CD4-positive, alpha-beta T cell (primary cell): ENCODE measurements around the gene HPCAL4. TPM values are rescaled to one million over a fixed set of nuclear protein-coding genes. Genes with fewer than 3 reads are reported as not detected.
A peak's percentile ranks its signal among the peaks of the same experiment; 100 is the strongest.

Experiments
- ATAC-seq: fragments of 200-7000 bp; cut with Tn5 transposase; one replicate; pipeline ENCODE4 v1.10.0; 2022; ENCODE audit warnings: mild to moderate bottlenecking; ENCODE audit not compliant: poor library complexity
- CTCF ChIA-PET: fragments of 350-600 bp; sonication (Branson Sonifier 250); formaldehyde crosslinking; loops from one replicate; lab custom pipeline; 2021; ENCODE audit warnings: antibody characterized with exemption, inconsistent platforms; lab: Charles Lee
- POLR2A ChIA-PET: fragments of 350-600 bp; sonication (Branson Sonifier 250); formaldehyde crosslinking; loops from one replicate; lab custom pipeline; 2021; ENCODE audit warnings: antibody characterized with exemption, inconsistent platforms; lab: Charles Lee
- DNase-seq, 14 experiments: peaks; one replicate each; pipeline ENCODE4 v3.0.0-alpha.2; 2013 to 2020; ENCODE audit warnings: mixed read lengths in 2 of 14
- H3K27ac ChIP-seq, 2 donors: one replicate each; pipeline versions ENCODE4 v1.5.1 to v1.7.0; 2013; ENCODE audit warnings: low read length in 2 of 2, low read depth in 1 of 2, mild to moderate bottlenecking in 1 of 2
- H3K27me3 ChIP-seq, 2 experiments: 1 replicate in 1 of 2; 2 replicates in 1 of 2; pipeline versions ENCODE4 v1.6.1 to v1.7.0; 2013; ENCODE audit warnings: low read length in 2 of 2, control low read depth in 1 of 2, mild to moderate bottlenecking in 1 of 2, moderate library complexity in 1 of 2; ENCODE audit not compliant: insufficient read depth in 2 of 2, control insufficient read depth in 1 of 2
- H3K36me3 ChIP-seq: one replicate; pipeline ENCODE4 v1.6.1; 2013; ENCODE audit warnings: low read length, control low read depth; ENCODE audit not compliant: insufficient read depth
- H3K4me1 ChIP-seq: one replicate; pipeline ENCODE4 v1.6.1; 2013; ENCODE audit warnings: low read length, control low read depth; ENCODE audit not compliant: insufficient read depth
- H3K4me3 ChIP-seq: one replicate; pipeline ENCODE4 v1.5.1; 2013; ENCODE audit warnings: mild to moderate bottlenecking, low read length, moderate library complexity
- H3K9me3 ChIP-seq, 2 experiments: 1 replicate in 1 of 2; 2 replicates in 1 of 2; pipeline versions ENCODE4 v1.6.1 to v1.7.0; 2013; ENCODE audit warnings: low read length in 2 of 2, mild to moderate bottlenecking in 2 of 2, control low read depth in 1 of 2, moderate library complexity in 1 of 2; ENCODE audit not compliant: control insufficient read depth in 1 of 2, insufficient read depth in 1 of 2
- H3K27ac Mint-ChIP-seq: one replicate; pipeline ENCODE4 v1.8.0; 2020; ENCODE audit warnings: mixed read lengths
- H3K27me3 Mint-ChIP-seq: one replicate; pipeline ENCODE4 v1.8.0; 2021; ENCODE audit warnings: mixed read lengths
- H3K36me3 Mint-ChIP-seq: one replicate; pipeline ENCODE4 v1.8.0; 2021; ENCODE audit warnings: low read depth, mixed read lengths
- H3K4me1 Mint-ChIP-seq: one replicate; pipeline ENCODE4 v1.8.0; 2021; ENCODE audit warnings: low read depth, mixed read lengths
- H3K4me3 Mint-ChIP-seq: one replicate; pipeline ENCODE4 v1.8.0; 2020; ENCODE audit warnings: mild to moderate bottlenecking, mixed read lengths
- H3K9me3 Mint-ChIP-seq: one replicate; pipeline ENCODE4 v1.8.0; 2020; ENCODE audit warnings: mixed read lengths
- intact Hi-C, 2 experiments: fragments of 100-400 bp; cut with DNase I in 1 of 2; cut with micrococcal nuclease in 1 of 2; formaldehyde crosslinking; loops; one replicate each; pipeline versions ENCODE4 v1.15.1 to v1.9.0; 2023 to 2025; cut with DNase I, micrococcal nuclease
- total RNA-seq, 174 experiments: library from RNA in 2 of 174; stranded (reverse) in 2 of 174; gene quantifications; one replicate each; pipeline ENCODE4 v1.2.3 and lab custom pipeline; 2021 to 2026
- TF ChIP-seq, protein P1 (sequence below): fragments of 200-600 bp; IDR thresholded peaks from one replicate; pipeline ENCODE4 v1.8.0; 2022; ENCODE audit warnings: antibody characterized with exemption, mild to moderate bottlenecking

HPCAL4 gene
- total RNA-seq, 2 experiments from 2014 or later, result 22.8 to 22.9 TPM

DNA sequence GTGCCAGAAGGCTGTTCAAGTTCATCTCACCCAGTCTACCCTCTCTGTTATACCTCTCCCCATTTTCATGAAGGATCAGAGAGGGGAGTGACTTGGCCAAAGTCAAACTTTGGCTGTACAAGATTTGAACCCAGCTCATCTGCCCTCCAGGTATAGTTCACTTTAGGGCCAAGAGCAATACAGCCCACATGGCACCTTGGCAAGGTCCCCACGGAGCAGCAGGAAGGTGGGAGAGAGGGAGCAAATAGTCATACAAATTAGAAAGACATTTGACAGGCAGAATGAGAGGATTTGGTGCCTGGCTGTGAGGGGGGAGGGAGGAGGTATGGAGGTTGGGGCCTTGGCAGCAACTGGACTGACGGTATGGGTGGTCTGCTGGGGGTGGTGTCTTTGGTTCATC is 1.0 kb downstream of the HPCAL4 start:
- Histone ChIP-seq H3K4me3 (no peak overlapping the region), H3K27ac (no peak overlapping the region), H3K36me3 (no peaks in the 10 kb centered on the region), H3K27me3 (peaks cover 0 to 12% of the 10 kb centered on the region in 2 experiments), H3K9me3 (no peaks in the 10 kb centered on the region), H3K4me1 (peaks cover 40% of the 10 kb centered on the region)
- Mint-ChIP-seq H3K4me3 (peak overlapping the region; percentile 91), H3K27ac (peak overlapping the region; percentile 82), H3K27me3 (peaks cover 20% of the 10 kb centered on the region), H3K4me1 (peaks cover 48% of the 10 kb centered on the region), H3K36me3 (no peaks in the 10 kb centered on the region), H3K9me3 (no peaks in the 10 kb centered on the region)
- no peak for DNase-seq
- POLR2A ChIA-PET, result interaction anchor here (2.6 kb wide), 1 partner anchor 9 kb away, joined by 16 read pairs; no protein-coding TSS in a partner anchor
- ATAC-seq, result no peak
- TF ChIP-seq, protein P1, sequence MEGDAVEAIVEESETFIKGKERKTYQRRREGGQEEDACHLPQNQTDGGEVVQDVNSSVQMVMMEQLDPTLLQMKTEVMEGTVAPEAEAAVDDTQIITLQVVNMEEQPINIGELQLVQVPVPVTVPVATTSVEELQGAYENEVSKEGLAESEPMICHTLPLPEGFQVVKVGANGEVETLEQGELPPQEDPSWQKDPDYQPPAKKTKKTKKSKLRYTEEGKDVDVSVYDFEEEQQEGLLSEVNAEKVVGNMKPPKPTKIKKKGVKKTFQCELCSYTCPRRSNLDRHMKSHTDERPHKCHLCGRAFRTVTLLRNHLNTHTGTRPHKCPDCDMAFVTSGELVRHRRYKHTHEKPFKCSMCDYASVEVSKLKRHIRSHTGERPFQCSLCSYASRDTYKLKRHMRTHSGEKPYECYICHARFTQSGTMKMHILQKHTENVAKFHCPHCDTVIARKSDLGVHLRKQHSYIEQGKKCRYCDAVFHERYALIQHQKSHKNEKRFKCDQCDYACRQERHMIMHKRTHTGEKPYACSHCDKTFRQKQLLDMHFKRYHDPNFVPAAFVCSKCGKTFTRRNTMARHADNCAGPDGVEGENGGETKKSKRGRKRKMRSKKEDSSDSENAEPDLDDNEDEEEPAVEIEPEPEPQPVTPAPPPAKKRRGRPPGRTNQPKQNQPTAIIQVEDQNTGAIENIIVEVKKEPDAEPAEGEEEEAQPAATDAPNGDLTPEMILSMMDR, result no peak
- CTCF ChIA-PET, result interaction anchor here (1.4 kb wide), 1 partner anchor 109 kb away, joined by 4 read pairs; no protein-coding TSS in a partner anchor
- intact Hi-C loops, result no loop called here

DNA sequence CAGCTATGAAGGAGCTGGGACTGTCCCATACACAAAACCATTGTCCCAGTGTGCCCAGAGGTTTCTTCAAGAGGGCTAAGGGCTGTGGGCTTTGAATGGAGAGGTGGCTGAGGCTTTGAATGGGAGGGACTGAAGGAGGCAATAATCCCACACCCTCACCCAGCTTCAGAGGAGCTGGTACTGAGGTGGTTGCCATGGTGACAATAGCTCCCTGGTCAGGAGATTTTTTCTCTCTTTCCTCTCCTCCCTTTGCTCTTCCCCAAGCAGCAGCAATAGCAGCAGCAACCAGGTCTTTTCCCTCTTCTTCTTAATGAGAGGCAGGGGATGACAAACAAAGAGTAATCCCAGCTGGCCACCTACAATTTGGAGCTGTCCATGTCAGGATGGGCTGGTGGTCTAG is 1.6 kb downstream of the HPCAL4 start:
- H3K27ac Mint-ChIP-seq, result no peak overlapping the region
- H3K4me3 Mint-ChIP-seq, result peak overlapping the region; percentile 91
- DNase-seq, result peak in 1 of 14 experiments; percentile 35
- H3K36me3 ChIP-seq, result no peaks in the 10 kb centered on the region
- H3K36me3 Mint-ChIP-seq, result peaks cover 2% of the 10 kb centered on the region
- no peak overlapping the region for H3K4me3 ChIP-seq
- H3K4me1 ChIP-seq, result peaks cover 44% of the 10 kb centered on the region
- intact Hi-C loops, result loop anchor here in 1 of 2 experiments (2.0 kb wide), 1 partner anchor 17 kb away; the partner anchor contains the start of gene NT5C1A
- ChIA-PET CTCF (interaction anchor here (0.9 kb wide), 1 partner anchor 17 kb away, joined by 4 read pairs; no protein-coding TSS in a partner anchor), POLR2A (interaction anchor here (0.8 to 2.0 kb wide), 3 partner anchors 8 to 49 kb away, joined by 3 to 7 read pairs (median 3); partner anchors contain the start of gene PPIE)
- H3K27me3 Mint-ChIP-seq, result peaks cover 25% of the 10 kb centered on the region
- H3K9me3 Mint-ChIP-seq, result no peaks in the 10 kb centered on the region
- H3K9me3 ChIP-seq, result peaks cover 0 to 2% of the 10 kb centered on the region in 2 experiments
- ATAC-seq, result no peak
- H3K4me1 Mint-ChIP-seq, result peaks cover 52% of the 10 kb centered on the region
- peaks cover 0 to 12% of the 10 kb centered on the region in 2 experiments for H3K27me3 ChIP-seq
- no peak overlapping the region for H3K27ac ChIP-seq
- TF ChIP-seq, protein P1, result no peak

DNA sequence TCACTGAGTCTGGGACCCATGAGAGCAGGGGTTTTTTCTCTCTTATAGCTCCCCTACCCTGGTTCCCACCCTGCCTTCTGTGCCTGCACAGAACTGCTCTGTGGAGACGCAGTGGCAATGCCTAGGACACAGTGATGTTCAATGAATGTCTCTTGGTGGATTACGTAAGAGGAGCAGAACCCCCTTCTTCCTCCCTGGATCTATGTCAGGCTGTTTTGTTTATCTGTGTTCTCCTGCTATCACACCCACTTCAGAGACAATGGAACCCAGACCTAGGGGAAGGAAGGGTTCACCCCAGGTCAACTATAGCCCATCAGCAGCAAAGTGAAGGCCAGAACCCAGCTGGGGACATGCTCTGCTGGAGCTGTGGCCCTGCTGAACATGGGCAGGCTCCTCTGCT is 2.0 kb downstream of the HPCAL4 start:
- peaks cover 0 to 6% of the 10 kb centered on the region in 2 experiments for H3K9me3 ChIP-seq
- peaks cover 48% of the 10 kb centered on the region for H3K4me1 ChIP-seq
- H3K27me3 Mint-ChIP-seq, result peaks cover 28% of the 10 kb centered on the region
- TF ChIP-seq, protein P1, result no peak
- DNase-seq, result no peak
- H3K9me3 Mint-ChIP-seq, result no peaks in the 10 kb centered on the region
- H3K27ac Mint-ChIP-seq, result no peak overlapping the region
- H3K27ac ChIP-seq, result no peak overlapping the region
- peaks cover 0 to 12% of the 10 kb centered on the region in 2 experiments for H3K27me3 ChIP-seq
- H3K36me3 ChIP-seq, result no peaks in the 10 kb centered on the region
- ChIA-PET POLR2A (interaction anchor here (0.8 to 2.0 kb wide), 3 partner anchors 8 to 49 kb away, joined by 3 to 7 read pairs (median 3); partner anchors contain the start of gene PPIE), CTCF (interaction anchor here (0.9 kb wide), 1 partner anchor 16 kb away, joined by 4 read pairs; no protein-coding TSS in a partner anchor)
- H3K4me3 Mint-ChIP-seq, result no peak overlapping the region
- peaks cover 6% of the 10 kb centered on the region for H3K36me3 Mint-ChIP-seq
- no peak for ATAC-seq
- H3K4me3 ChIP-seq, result no peak overlapping the region
- intact Hi-C loops, result loop anchor here in 1 of 2 experiments (2.0 kb wide), 1 partner anchor 16 kb away; the partner anchor contains the start of gene NT5C1A
- H3K4me1 Mint-ChIP-seq, result peaks cover 55% of the 10 kb centered on the region
